ENCODE data around the gene PRELID3B. TPM values are rescaled to one million over a fixed set of nuclear protein-coding genes. Genes with fewer than 3 reads are reported as not detected.
A peak's percentile ranks its signal among the peaks of the same experiment; 100 is the strongest.

The PRELID3B gene
- total and polyA plus RNA-seq, 2 of the 13 experiments (the other 11 are each of a cell fraction or from before 2014, with no cell fraction given) = 23.3 to 42.6 TPM

- TF ChIP-seq REPIN1 (CRISPR knock-in tag; IDR thresholded peaks at IDR 0.05; ENCODE audit: borderline replicate concordance, low read depth) (peak; percentile 62; the same call in 1 of the 2 replicates), SIX4 (CRISPR knock-in tag; IDR thresholded peaks at IDR 0.05) (peak; percentile 67; the same call in 1 of the 2 replicates), ZNF484 (CRISPR knock-in tag; IDR thresholded peaks at IDR 0.05; ENCODE audit: borderline replicate concordance, low read depth) (no peak), ZNF792 (CRISPR knock-in tag; IDR thresholded peaks at IDR 0.05) (peak; percentile 75; the same call in 1 of the 2 replicates), JUN (CRISPR knock-in tag; IDR thresholded peaks at IDR 0.05) (no peak; the same call in 1 of the 2 replicates), SNAPC5 (CRISPR knock-in tag; IDR thresholded peaks at IDR 0.05; ENCODE audit: borderline replicate concordance) (peak; percentile 69), ZNF136 (CRISPR knock-in tag; IDR thresholded peaks at IDR 0.05; ENCODE audit: low read depth) (peak; percentile 84; the same call in 1 of the 2 replicates), ZNF20 (CRISPR knock-in tag; IDR thresholded peaks at IDR 0.05) (peak; percentile 98), MEIS1 (CRISPR knock-in tag; IDR thresholded peaks at IDR 0.05; ENCODE audit: borderline replicate concordance) (peak; percentile 96), KAT8 (CRISPR knock-in tag; IDR thresholded peaks at IDR 0.05) (peak; percentile 91), PCBP1 (IDR thresholded peaks at IDR 0.05; ENCODE audit: borderline replicate concordance, low read depth, low read length) (0 out of 2 replicates have a peak, but pooled peaks have one; percentile 50), ZNF547 (CRISPR knock-in tag; IDR thresholded peaks at IDR 0.05) (peak; percentile 98), ZBTB8A (CRISPR knock-in tag; IDR thresholded peaks at IDR 0.05; ENCODE audit: borderline replicate concordance, low read depth) (peak; percentile 92), KDM5B (CRISPR knock-in tag; IDR thresholded peaks at IDR 0.05; ENCODE audit: borderline replicate concordance) (peak; percentile 99), PLRG1 (conservative IDR thresholded peaks at IDR 0.05) (no peak), SRSF4 (IDR thresholded peaks at IDR 0.05; ENCODE audit: low read depth, low read length, poor library complexity, severe bottlenecking) (no peak), ARID2 (CRISPR knock-in tag; IDR thresholded peaks at IDR 0.05; ENCODE audit: borderline replicate concordance) (peak; percentile 60; the same call in 1 of the 2 replicates), ELF3 (CRISPR knock-in tag; IDR thresholded peaks at IDR 0.05) (peak; percentile 91), SRF (IDR thresholded peaks at IDR 0.05; ENCODE audit: low read depth, low read length) (no peak), PAX8 (CRISPR knock-in tag; IDR thresholded peaks at IDR 0.05; ENCODE audit: borderline replicate concordance) (no peak; the same call in 1 of the 2 replicates)
- TF ChIP-seq, protein P1, sequence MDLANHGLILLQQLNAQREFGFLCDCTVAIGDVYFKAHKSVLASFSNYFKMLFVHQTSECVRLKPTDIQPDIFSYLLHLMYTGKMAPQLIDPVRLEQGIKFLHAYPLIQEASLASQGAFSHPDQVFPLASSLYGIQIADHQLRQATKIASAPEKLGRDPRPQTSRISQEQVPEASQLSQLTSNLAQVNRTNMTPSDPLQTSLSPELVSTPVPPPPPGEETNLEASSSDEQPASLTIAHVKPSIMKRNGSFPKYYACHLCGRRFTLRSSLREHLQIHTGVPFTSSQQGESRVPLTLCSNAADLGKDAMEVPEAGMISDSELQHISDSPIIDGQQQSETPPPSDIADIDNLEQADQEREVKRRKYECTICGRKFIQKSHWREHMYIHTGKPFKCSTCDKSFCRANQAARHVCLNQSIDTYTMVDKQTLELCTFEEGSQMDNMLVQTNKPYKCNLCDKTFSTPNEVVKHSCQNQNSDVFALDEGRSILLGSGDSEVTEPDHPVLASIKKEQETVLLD (CRISPR knock-in tag; IDR thresholded peaks at IDR 0.05; ENCODE audit: low read depth) = peak; percentile 50; the same call in 1 of the 2 replicates
- TF ChIP-seq, protein P2, sequence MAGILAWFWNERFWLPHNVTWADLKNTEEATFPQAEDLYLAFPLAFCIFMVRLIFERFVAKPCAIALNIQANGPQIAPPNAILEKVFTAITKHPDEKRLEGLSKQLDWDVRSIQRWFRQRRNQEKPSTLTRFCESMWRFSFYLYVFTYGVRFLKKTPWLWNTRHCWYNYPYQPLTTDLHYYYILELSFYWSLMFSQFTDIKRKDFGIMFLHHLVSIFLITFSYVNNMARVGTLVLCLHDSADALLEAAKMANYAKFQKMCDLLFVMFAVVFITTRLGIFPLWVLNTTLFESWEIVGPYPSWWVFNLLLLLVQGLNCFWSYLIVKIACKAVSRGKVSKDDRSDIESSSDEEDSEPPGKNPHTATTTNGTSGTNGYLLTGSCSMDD (CRISPR knock-in tag; IDR thresholded peaks at IDR 0.05) = peak; percentile 52; the same call in 1 of the 2 replicates
- TF ChIP-seq, protein P3, sequence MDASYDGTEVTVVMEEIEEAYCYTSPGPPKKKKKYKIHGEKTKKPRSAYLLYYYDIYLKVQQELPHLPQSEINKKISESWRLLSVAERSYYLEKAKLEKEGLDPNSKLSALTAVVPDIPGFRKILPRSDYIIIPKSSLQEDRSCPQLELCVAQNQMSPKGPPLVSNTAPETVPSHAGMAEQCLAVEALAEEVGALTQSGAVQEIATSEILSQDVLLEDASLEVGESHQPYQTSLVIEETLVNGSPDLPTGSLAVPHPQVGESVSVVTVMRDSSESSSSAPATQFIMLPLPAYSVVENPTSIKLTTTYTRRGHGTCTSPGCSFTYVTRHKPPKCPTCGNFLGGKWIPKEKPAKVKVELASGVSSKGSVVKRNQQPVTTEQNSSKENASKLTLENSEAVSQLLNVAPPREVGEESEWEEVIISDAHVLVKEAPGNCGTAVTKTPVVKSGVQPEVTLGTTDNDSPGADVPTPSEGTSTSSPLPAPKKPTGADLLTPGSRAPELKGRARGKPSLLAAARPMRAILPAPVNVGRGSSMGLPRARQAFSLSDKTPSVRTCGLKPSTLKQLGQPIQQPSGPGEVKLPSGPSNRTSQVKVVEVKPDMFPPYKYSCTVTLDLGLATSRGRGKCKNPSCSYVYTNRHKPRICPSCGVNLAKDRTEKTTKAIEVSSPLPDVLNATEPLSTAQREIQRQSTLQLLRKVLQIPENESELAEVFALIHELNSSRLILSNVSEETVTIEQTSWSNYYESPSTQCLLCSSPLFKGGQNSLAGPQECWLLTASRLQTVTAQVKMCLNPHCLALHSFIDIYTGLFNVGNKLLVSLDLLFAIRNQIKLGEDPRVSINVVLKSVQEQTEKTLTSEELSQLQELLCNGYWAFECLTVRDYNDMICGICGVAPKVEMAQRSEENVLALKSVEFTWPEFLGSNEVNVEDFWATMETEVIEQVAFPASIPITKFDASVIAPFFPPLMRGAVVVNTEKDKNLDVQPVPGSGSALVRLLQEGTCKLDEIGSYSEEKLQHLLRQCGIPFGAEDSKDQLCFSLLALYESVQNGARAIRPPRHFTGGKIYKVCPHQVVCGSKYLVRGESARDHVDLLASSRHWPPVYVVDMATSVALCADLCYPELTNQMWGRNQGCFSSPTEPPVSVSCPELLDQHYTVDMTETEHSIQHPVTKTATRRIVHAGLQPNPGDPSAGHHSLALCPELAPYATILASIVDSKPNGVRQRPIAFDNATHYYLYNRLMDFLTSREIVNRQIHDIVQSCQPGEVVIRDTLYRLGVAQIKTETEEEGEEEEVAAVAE (CRISPR knock-in tag; IDR thresholded peaks at IDR 0.05; ENCODE audit: borderline replicate concordance) = peak; percentile 71
These were observed 10.4 kb downstream of the PRELID3B start, which contains the start of gene ATP5F1E (continued) for GRCh38 chr20:59032023-59032712.

All from HepG2 (cell line).